Stimulated activated CD8-positive, alpha-beta memory T cell treated with anti-CD3 and anti-CD28 coated beads, Interleukin-7, amount 100 ng/mL, for 1 hour (primary cell): Measurements from ENCODE around the gene SAMD1.

Experiments used
- DNase-seq, 2 donors: peaks; one replicate each; pipeline ENCODE4 v3.0.0-alpha.2; 2020; ENCODE audit warnings: low read depth in 2 of 2

The SAMD1 gene

DNA sequence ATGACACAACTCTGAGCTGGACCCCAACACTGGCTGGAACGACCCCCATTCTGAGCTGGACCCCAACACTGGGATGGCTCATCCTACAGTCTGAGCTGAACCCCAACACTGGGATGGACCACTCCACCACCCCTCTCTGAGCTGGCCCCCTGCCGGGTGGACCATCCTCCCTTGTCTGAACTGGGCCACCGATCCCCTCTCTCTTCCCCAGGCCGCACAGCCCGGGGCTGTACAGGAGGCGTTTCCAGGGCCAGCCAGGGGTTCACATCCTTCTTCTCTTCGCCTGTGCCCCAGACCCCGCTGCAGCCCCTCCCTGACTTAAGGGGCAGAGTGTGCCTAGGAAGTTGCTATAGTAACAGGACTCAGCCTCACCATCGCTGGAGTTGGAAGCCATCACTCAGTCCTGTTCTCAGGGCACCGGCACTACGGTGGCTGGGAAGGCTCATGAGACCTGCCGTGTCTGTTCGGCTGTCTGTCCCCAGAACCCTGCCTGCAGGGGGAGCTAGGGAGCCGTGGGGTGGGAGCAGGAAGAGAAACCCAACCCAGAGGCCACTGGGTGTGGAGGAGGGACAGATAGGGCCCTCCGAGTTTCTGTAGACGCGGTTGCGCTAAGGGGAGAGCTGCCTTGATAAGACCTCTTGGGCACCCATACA lies 23.3 kb upstream of the SAMD1 start:
- no peak for DNase-seq

DNA sequence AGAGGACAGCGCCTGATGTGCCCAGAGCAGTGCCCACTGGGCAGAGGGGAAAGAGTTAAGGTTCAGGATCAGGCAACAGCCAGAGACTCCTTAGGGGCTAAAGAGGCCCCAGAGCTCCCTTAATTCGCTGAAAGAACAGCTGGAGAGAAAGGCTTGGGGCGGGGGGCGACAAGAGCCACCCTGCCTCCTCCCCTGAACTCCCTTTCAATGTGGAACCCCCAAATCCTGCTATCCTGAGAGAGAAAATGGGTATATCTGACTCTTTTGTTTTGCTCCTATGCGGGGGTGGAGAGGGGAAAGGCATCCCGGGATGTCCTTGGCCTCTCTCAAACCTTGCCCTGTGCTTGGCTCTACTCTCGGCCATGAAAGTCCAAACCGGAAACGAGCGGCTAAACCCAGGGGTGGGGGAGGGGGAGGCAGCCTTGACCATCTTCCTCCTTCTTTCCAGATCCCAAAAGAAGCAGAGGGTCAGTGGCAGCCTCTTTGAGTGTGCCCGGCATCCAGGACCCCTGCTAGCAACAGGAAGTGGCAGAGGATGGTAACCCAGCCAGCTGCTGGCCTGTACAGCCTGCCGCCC lies 22.3 kb upstream of the SAMD1 start:
- no peak for DNase-seq

GRCh38 chr19:14112051-14112808 lies 21.7 kb upstream of the SAMD1 start:
- no peak for DNase-seq

GRCh38 chr19:14111486-14111885 lies 20.9 kb upstream of the SAMD1 start:
- DNase-seq = no peak

DNA sequence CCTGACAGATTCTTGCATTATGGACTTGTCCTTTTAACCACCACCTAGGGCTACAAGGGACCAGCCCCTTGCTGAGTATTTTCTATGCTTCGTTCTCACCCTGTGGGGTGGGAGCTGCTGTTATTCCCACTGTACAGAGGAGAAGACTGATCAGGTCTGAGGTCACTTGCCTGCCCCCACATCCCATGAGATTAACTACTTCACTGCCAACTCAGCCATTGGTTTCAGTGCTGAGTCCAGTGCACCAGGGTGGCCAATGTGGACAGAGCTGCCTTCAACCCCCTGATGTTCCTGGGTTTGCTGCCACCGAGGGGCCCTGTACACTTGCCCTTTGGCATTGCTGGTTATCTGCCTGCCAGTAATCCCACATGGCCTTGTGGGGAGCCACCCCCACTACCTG lies 20.1 kb upstream of the SAMD1 start:
- no peak for DNase-seq

GRCh38 chr19:14107581-14108461 lies 17.3 kb upstream of the SAMD1 start:
- DNase-seq = no peak

GRCh38 chr19:14106840-14107239 lies 16.3 kb upstream of the SAMD1 start:
- DNase-seq = no peak

- DNase-seq = no peak
Observed at GRCh38 chr19:14105680-14106079, 15.1 kb upstream of the SAMD1 start.

GRCh38 chr19:14103310-14103709 lies 12.8 kb upstream of the SAMD1 start:
- DNase-seq = no peak

GRCh38 chr19:14102756-14103155 lies 12.2 kb upstream of the SAMD1 start:
- no peak for DNase-seq

DNA sequence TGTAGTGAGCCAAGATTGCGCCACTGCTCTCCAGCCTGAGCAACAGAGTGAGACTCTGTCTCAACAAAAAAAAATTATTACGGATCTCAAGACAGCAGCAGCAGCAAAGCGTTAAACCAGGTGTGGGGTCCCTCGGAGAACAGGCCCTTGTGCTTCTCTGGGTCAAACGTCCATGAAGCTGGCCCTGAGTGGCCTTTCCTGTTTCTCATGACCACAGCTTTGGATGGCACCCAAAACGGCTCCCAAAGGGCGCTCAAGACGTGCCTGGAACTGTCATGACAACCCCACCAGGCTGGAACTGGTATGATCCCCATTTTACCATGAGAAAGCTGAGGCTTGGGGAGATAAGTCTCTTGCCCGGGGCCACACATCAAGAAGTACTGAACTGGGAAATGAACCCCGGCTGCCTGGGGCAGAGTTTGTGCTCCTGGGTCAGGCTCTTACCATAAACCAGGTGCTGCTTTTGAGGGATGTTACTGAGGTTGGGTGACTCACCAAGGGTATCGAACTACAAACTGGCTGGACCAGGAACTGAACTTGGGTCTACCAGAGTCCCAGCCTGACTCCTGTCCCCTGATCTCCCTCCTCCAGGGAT lies 11.6 kb upstream of the SAMD1 start:
- no peak for DNase-seq

- DNase-seq = no peak
Observed at GRCh38 chr19:14101003-14101545, 10.5 kb upstream of the SAMD1 start.

- no peak for DNase-seq
Observed at GRCh38 chr19:14097532-14098151, 7.1 kb upstream of the SAMD1 start.

DNA sequence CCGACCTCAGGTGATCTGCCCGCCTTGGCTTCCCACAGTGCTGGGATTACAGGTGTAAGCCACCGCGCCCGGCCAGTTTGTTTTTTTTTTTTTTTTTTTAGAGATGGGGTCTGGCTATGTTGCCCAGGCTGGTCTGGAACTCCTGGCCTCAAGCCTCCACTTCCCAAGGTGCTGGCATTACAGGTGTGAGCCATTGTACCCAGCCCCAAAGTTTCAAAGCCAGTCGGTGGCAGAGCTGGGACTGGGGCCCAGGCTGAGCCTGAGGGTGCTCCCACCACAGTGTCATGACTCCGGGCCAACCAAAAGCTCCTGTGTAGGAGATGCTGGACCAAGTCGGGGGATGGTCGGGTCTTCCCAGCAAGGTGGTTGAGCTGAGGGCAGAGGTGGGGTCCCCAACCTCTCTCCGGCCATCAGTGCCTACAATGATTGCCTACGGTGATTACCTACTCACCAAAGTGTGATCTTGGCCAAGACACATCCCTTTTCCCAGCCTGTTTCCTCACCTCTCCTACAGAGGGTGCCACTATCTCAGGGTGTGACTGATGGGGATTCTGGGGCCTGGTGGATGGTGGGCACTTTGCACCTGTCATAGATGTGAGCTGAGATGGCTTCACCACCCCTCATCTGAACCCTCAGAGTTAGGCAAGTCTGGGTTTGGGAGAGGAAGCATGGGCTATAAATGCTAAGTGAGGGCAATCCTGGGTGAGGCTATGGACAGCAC lies 5.9 kb upstream of the SAMD1 start:
- no peak for DNase-seq

GRCh38 chr19:14094854-14095253 lies 4.3 kb upstream of the SAMD1 start:
- DNase-seq = no peak

DNA sequence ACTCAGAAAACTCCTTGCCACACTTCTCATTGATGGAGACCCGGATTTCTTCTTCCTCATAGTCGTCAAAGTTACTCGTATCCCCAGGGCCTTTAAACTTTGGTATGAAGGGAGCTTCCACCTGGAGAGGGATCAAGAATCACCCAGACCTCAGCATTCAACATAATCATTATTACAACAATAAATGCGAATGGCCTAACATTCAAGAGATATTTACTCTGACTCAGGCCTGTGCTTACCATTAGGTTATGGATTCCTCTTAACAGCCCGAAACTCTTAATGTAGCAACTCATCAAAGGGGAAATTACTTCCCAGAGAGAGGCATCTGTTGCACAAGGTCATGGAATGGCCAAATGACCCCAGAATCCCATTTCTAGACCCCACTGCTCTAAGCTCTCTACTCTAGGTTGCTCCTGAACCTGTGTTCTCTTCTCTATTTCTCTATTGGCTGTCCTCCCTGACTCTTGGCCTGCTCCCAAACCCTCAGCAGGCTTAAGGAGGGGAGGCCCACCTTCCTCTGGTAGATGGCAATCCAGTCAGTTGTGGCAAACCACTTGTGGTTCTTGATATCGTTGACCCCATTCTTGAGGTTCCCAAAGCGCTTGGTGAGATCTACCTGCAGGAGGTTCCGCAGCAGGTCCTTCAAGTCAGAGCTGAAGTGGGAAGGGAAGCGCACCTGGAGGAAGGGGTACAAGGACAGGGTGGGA lies 2.7 kb upstream of the SAMD1 start:
- DNase-seq = no peak

DNA sequence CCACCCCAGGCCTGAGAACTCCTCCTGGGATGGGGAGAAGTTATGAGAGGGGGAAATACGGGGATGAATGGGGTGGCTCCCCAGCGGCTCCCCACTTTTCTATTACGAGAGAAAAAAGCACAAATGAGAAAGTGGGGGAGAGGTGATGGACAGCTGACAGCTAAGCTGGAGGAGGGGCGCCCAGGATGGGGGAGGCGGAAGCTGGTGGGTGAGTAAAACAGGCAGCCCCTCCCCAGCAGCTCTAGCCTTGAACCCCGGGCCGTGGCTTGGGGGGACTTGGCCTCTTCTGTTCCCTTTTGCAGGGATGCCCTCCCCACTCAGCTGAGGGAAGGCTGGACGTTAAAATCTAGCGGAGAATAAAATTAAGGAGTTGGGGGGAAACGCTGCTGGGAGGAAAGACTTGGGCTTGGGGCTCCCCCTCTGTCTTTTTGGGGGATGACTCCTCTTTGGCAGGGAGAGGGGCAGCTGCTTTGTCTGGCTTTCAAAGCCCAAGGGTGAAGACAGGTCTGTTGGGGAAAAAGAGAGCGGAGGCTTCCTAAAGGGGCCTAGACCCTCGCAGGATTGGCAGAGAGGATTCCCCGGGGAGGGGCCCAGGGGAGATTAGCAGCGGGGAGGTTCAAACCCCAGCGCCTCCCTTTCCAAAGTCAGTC lies 1.4 kb upstream of the SAMD1 start:
- DNase-seq = no peak

DNA sequence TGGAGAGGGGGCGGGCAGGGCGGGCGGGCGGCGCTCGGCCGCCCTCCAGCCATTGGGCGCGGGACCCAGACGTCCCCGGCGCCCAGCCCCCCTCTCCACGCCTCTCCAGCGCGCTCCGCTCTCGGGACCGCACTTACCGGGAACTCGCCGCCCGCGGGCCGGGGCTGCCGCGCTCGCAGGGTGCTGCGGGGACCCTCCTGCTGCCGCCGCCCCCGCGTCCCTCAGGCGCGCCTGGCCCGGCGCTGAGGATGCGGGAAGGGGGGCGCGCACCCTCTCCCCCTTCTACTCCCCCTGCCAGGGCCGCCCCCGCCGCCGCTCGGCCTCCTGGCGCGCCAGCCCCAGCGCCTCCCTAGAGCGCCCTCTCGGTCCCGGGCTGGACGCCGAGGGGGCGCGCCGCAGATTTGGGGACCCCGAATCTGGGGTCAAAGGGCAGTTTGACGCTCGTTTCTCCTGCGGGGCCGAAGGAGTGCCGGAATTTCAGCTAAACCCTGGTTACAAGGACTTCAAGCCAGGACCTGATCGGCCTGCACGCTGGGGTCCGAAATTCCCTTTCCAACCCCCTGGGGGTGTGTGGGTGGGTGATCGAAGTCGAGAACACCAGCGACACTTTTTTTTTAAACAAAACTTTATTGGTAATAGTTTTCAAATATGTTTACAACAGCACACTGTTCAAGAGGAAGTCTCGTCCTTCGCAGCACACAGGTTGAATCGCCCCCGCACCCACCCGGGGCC lies 696 bp upstream of the SAMD1 start:
- no peak for DNase-seq
